SU-DHL-6 (cell line): Measurements from ENCODE around the gene FSTL1.

Experiments
- H2AFZ ChIP-seq: fragments of 200-600 bp; sonication (generic); 2 replicates; pipeline ENCODE4 v1.6.1; 2014; ENCODE audit warnings: low read depth, mild to moderate bottlenecking, moderate library complexity, mixed read lengths, antibody characterized with exemption, low read length; ENCODE audit not compliant: severe bottlenecking
- H3F3A ChIP-seq: fragments of 200-600 bp; shearing (Covaris generic); 2 replicates; pipeline ENCODE4 v1.6.0; 2016; ENCODE audit warnings: antibody characterized with exemption, mild to moderate bottlenecking; ENCODE audit not compliant: insufficient read depth
- H3K27ac ChIP-seq: fragments of 200-600 bp; sonication (generic); 2 replicates; pipeline ENCODE4 v1.5.1; 2016; ENCODE audit warnings: low read depth, mild to moderate bottlenecking, low read length, moderate library complexity, mixed read lengths
- H3K27me3 ChIP-seq: fragments of 200-600 bp; sonication (generic), shearing (Covaris generic); 2 replicates; pipeline ENCODE4 v1.6.0; 2014; ENCODE audit warnings: mild to moderate bottlenecking, low read length
- H3K36me3 ChIP-seq: fragments of 200-600 bp; sonication (generic); 2 replicates; pipeline ENCODE4 v1.6.1; 2014; ENCODE audit warnings: mild to moderate bottlenecking, low read length, mixed read lengths
- H3K4me2 ChIP-seq: fragments of 300-600, 200-600 bp; shearing (Covaris generic), sonication (generic); 2 replicates; pipeline ENCODE4 v1.6.0; 2014; ENCODE audit warnings: low read length, low read depth, mild to moderate bottlenecking; ENCODE audit not compliant: poor library complexity, severe bottlenecking
- H3K4me3 ChIP-seq: fragments of 200-600 bp; sonication (generic); 2 replicates; pipeline ENCODE4 v1.5.1; 2014; ENCODE audit warnings: antibody characterized with exemption, low read length, mild to moderate bottlenecking, mixed read lengths; ENCODE audit not compliant: insufficient read depth, poor library complexity, severe bottlenecking
- H3K79me2 ChIP-seq: fragments of 200-600 bp; sonication (generic); 2 replicates; pipeline ENCODE4 v1.6.1; 2014; ENCODE audit warnings: mild to moderate bottlenecking, low read length, moderate library complexity; ENCODE audit not compliant: insufficient read depth
- H3K9ac ChIP-seq: fragments of 200-600 bp; sonication (generic); 2 replicates; pipeline ENCODE4 v1.7.0; 2014; ENCODE audit warnings: mild to moderate bottlenecking, low read length
- H3K9me2 ChIP-seq: fragments of 200-600 bp; sonication (generic); replicated peaks from 2 replicates; pipeline ENCODE4 v1.6.1; 2014; ENCODE audit warnings: low read length; ENCODE audit not compliant: insufficient read depth
- H3K9me3 ChIP-seq: fragments of 200-600 bp; sonication (generic); 2 replicates; pipeline ENCODE4 v1.6.1; 2014; ENCODE audit warnings: low read length, mixed read lengths; ENCODE audit not compliant: insufficient read depth
- H4K20me1 ChIP-seq: fragments of 200-600 bp; sonication (generic); 2 replicates; pipeline ENCODE4 v1.6.1; 2014; ENCODE audit warnings: low read depth, mild to moderate bottlenecking, antibody characterized with exemption, low read length, moderate library complexity, mixed read lengths
- EZH2phosphoT487 ChIP-seq: fragments of 200-600 bp; sonication (generic), shearing (Covaris generic); conservative IDR thresholded peaks from 2 replicates; pipeline ENCODE4 v1.6.1; 2018; ENCODE audit warnings: mild to moderate bottlenecking, antibody characterized with exemption, low read length, moderate library complexity, mixed read lengths
- TF ChIP-seq, protein P1 (sequence below): fragments of 200-600 bp; sonication (generic); IDR thresholded peaks from one replicate; pipeline ENCODE4 v1.5.1; 2017; ENCODE audit warnings: antibody characterized with exemption, mild to moderate bottlenecking, low read length, moderate library complexity; ENCODE audit not compliant: insufficient read depth, poor library complexity, severe bottlenecking

The FSTL1 gene

DNA sequence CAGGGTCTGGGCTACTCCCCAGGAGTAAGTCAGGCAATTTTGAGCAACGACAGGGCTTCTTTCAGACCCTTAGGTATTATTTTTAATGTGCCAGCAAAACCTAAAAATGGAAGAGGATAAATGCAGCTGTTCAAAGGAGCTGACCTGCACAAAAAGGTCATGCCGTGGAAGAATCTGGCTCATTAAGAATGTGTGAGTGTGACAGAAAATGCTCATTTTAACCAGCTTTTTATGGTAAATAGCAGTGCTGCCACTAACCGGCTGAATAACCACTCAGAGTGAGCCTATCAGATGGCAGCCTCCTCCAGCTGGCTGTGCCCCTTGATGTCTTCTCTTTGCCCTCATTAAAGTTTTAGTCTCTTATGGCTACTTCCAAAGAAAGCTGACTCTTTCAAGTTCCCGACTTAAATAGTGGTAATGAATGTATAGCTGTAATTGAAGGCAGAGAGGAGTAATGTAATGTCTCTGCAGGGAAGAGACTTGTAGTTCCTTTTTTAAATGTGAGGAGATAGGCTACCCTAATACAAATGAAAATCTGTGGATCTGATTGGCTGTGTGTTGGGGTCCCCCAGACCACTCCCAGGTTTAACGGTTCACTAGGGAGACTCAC, 9.5 kb upstream of the FSTL1 start:
- Histone ChIP-seq H3K4me3 (no peak overlapping the region), H3K27ac (no peak overlapping the region), H3K9ac (no peak overlapping the region), H3K9me2 (no peaks in the 10 kb centered on the region), H3K27me3 (no peaks in the 10 kb centered on the region; the same call in 1 of the 2 replicates), H3K79me2 (no peaks in the 10 kb centered on the region), H3K4me2 (no peak overlapping the region), H3F3A (no peaks in the 10 kb centered on the region), H3K9me3 (no peaks in the 10 kb centered on the region), H3K36me3 (no peaks in the 10 kb centered on the region), H2AFZ (no peak overlapping the region), H4K20me1 (no peaks in the 10 kb centered on the region)
- TF ChIP-seq EZH2phosphoT487 = no peak
- TF ChIP-seq, protein P1, sequence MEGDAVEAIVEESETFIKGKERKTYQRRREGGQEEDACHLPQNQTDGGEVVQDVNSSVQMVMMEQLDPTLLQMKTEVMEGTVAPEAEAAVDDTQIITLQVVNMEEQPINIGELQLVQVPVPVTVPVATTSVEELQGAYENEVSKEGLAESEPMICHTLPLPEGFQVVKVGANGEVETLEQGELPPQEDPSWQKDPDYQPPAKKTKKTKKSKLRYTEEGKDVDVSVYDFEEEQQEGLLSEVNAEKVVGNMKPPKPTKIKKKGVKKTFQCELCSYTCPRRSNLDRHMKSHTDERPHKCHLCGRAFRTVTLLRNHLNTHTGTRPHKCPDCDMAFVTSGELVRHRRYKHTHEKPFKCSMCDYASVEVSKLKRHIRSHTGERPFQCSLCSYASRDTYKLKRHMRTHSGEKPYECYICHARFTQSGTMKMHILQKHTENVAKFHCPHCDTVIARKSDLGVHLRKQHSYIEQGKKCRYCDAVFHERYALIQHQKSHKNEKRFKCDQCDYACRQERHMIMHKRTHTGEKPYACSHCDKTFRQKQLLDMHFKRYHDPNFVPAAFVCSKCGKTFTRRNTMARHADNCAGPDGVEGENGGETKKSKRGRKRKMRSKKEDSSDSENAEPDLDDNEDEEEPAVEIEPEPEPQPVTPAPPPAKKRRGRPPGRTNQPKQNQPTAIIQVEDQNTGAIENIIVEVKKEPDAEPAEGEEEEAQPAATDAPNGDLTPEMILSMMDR = no peak

DNA sequence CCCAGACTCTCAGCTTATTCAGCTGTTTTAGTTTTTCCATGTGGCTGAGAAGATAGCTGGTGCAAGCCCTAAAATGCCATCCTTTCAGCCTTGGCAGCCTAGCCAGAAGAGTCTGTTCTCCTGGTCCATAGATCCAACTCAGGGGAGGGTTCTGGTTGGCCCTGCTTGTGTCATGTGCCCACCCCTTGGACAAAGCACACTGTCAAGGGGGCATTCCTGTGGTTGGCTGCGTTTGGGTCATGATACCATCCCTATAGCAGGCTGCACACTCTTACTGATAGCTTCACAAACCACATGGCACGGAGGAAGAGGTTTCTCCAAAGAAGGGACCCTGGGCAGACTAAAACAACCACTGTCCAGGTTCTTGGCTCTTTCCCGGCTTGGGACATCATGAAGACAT, 8.4 kb upstream of the FSTL1 start:
- no peaks in the 10 kb centered on the region for H3F3A ChIP-seq
- H3K4me2 ChIP-seq = no peak overlapping the region
- no peaks in the 10 kb centered on the region; the same call in 1 of the 2 replicates for H3K27me3 ChIP-seq
- TF ChIP-seq, protein P1 = no peak
- no peak for TF ChIP-seq EZH2phosphoT487
- no peak overlapping the region for H2AFZ ChIP-seq
- H3K27ac ChIP-seq = no peak overlapping the region
- H3K9me3 ChIP-seq = no peaks in the 10 kb centered on the region
- H3K36me3 ChIP-seq = no peaks in the 10 kb centered on the region
- no peaks in the 10 kb centered on the region for H3K9me2 ChIP-seq
- H4K20me1 ChIP-seq = no peaks in the 10 kb centered on the region
- H3K9ac ChIP-seq = no peak overlapping the region
- H3K4me3 ChIP-seq = no peak overlapping the region
- no peaks in the 10 kb centered on the region for H3K79me2 ChIP-seq

DNA sequence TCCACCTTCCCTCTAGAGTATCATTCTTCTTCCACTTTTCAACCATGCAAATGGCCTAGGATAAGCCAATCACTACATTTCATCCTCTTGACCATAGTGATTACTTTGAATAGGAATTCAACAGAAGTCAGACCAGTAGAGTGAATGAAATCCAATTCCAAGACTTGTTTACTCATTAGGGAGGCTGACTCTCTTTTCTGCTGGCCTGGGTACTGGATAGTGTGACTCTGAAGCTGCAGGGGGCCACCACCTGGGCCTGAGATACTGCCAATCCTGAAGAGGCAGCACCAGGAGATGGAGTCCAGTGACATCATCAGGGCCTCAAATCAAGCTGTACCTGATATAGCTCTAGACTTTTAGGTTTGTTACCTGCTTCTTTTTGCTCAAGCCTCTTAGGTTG, 7.0 kb upstream of the FSTL1 start:
- no peaks in the 10 kb centered on the region for H4K20me1 ChIP-seq
- no peak for TF ChIP-seq EZH2phosphoT487
- TF ChIP-seq, protein P1 = no peak
- no peaks in the 10 kb centered on the region for H3K9me3 ChIP-seq
- no peak overlapping the region for H3K9ac ChIP-seq
- H3K27ac ChIP-seq = no peak overlapping the region
- no peaks in the 10 kb centered on the region for H3F3A ChIP-seq
- no peak overlapping the region for H2AFZ ChIP-seq
- no peak overlapping the region for H3K4me3 ChIP-seq
- H3K36me3 ChIP-seq = no peaks in the 10 kb centered on the region
- H3K79me2 ChIP-seq = no peaks in the 10 kb centered on the region
- H3K4me2 ChIP-seq = no peak overlapping the region
- no peaks in the 10 kb centered on the region for H3K9me2 ChIP-seq
- no peaks in the 10 kb centered on the region; the same call in 1 of the 2 replicates for H3K27me3 ChIP-seq
